ENCODE measurements around the gene ZNF239.
A peak's percentile ranks its signal among the peaks of the same experiment; 100 is the strongest.
"Not testable (repeated sequence)": the region's sequence is repeated elsewhere in the genome, so short reads cannot be mapped to it uniquely, and the experiment has no call there.

The ZNF239 gene

DNA sequence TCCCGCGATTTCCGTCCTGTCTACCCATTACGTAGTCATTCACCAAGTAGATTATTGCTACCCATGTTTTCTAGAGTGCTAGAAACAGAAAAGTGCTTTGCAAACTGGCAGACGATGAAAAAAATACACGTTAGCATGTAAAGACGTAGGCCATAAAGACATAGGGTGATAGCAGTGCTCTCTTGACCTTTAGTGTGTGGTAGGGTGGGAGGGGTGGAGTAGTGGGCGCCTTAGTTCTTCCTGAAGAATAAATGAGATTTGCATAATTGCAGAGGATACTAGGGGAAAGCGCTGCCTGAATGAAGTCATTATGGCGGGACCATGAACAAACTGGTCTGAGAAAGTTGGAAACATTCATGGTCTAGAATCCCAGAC, 32.8 kb upstream of the ZNF239 start:
- Histone ChIP-seq H3K4me3 (ENCODE audit: low read length) (peak overlapping the region; percentile 70), H3K27me3 (replicated peaks; ENCODE audit: insufficient read depth, low read length) (no peaks in the 10 kb centered on the region), H2AFZ (ENCODE audit: low read length) (peak overlapping the region; percentile 89; the same call in 1 of the 2 replicates), H3K36me3 (replicated peaks; ENCODE audit: insufficient read depth, low read length) (no peaks in the 10 kb centered on the region), H3K9me2 (replicated peaks; ENCODE audit: insufficient read depth, low read length) (no peaks in the 10 kb centered on the region), H3F3A (ENCODE audit: insufficient read depth, low read length) (no peaks in the 10 kb centered on the region), H3K9me3 (replicated peaks; ENCODE audit: insufficient read depth, low read length) (no peaks in the 10 kb centered on the region), H3K4me1 (ENCODE audit: low read length) (peaks cover 9% of the 10 kb centered on the region; the same call in 1 of the 2 replicates), H3K9ac (ENCODE audit: low read length) (no peak overlapping the region), H3K27ac (ENCODE audit: low read length) (no peak overlapping the region), H4K20me1 (ENCODE audit: insufficient read depth, low read length) (no peaks in the 10 kb centered on the region), H3K4me2 (ENCODE audit: low read depth, low read length) (peak overlapping the region; percentile 78), H3K79me2 (ENCODE audit: low read length) (no peaks in the 10 kb centered on the region)
- TF ChIP-seq EZH2phosphoT487 (IDR thresholded peaks at IDR 0.05; ENCODE audit: low read length): no peak
- no peak for DNase-seq

GRCh38 chr10:43606323-43607198, 32.1 kb upstream of the ZNF239 start, which contains the start of gene ZNF485:
Gene ZNF485, plus strand, starts transcription at chr10:43606438. Its CDS starts 613 bp downstream, at chr10:43607051.
- Histone ChIP-seq H3K9me3 (replicated peaks; ENCODE audit: insufficient read depth, low read length) (no peaks in the 10 kb centered on the region), H3K4me1 (ENCODE audit: low read length) (peaks cover 9% of the 10 kb centered on the region; the same call in 1 of the 2 replicates), H3K36me3 (replicated peaks; ENCODE audit: insufficient read depth, low read length) (no peaks in the 10 kb centered on the region), H2AFZ (ENCODE audit: low read length) (peak within 1 kb of the TSS; percentile 89), H3F3A (ENCODE audit: insufficient read depth, low read length) (no peaks in the 10 kb centered on the region), H3K79me2 (ENCODE audit: low read length) (no peaks in the 10 kb centered on the region), H3K9ac (ENCODE audit: low read length) (peak within 1 kb of the TSS; percentile 63; the same call in 1 of the 2 replicates), H3K4me3 (ENCODE audit: low read length) (peak within 1 kb of the TSS; percentile 70), H3K9me2 (replicated peaks; ENCODE audit: insufficient read depth, low read length) (no peaks in the 10 kb centered on the region), H4K20me1 (ENCODE audit: insufficient read depth, low read length) (no peaks in the 10 kb centered on the region), H3K4me2 (ENCODE audit: low read depth, low read length) (peak within 1 kb of the TSS; percentile 78), H3K27me3 (replicated peaks; ENCODE audit: insufficient read depth, low read length) (no peaks in the 10 kb centered on the region), H3K27ac (ENCODE audit: low read length) (no peak within 1 kb of the TSS)
- TF ChIP-seq CTCF (IDR thresholded peaks at IDR 0.05; ENCODE audit: low read length): no peak
- peak; percentile 68 for DNase-seq

DNA sequence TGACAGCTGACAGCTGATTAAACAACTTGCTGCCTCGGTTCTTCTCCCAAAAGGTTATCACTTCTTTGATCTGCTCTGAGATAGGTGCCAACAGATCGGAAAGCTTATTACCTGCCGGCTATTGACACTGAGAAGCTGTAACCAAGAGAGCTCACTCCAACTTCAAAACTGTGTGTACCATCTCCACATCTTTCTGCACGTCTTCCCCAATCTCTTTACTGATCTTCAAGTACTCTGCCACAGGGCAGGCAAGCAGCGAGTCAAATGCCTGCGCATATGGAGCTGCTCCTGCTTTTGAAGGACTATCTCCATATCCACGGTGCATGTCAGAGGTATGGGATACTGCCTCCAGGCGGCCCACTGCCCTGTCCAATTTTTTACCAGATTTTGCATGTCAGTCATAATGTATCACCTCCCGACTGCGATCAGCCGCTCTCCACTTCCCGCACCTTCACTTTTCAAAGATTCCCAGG, 31.5 kb upstream of the ZNF239 start:
- H3K36me3 ChIP-seq (replicated peaks; ENCODE audit: insufficient read depth, low read length): no peaks in the 10 kb centered on the region

DNA sequence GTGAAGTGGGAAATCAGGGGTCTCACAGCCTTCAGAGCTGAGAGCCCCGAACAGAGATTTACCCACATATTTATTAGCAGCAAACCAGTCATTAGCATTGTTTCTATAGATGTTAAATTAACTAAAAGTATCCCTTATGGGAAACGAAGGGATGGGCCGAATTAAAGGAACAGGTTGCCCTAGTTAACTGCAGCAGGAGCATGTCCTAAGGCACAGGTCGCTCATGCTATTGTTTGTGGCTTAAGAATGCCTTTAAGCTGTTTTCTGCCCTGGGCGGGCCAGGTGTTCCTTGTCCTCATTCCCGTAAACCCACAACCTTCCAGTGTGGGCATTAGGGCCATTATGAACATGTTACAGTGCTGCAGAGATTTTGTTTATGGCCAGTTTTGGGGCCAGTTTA, 27.2 kb upstream of the ZNF239 start:
- not testable (repeated sequence) for H3K9me2 ChIP-seq (replicated peaks; ENCODE audit: insufficient read depth, low read length); H3K4me1 ChIP-seq (ENCODE audit: low read length); H2AFZ ChIP-seq (ENCODE audit: low read length); H3K4me2 ChIP-seq (ENCODE audit: low read depth, low read length); H3K36me3 ChIP-seq (replicated peaks; ENCODE audit: insufficient read depth, low read length); H3K27me3 ChIP-seq (replicated peaks; ENCODE audit: insufficient read depth, low read length); H3K9me3 ChIP-seq (replicated peaks; ENCODE audit: insufficient read depth, low read length); H4K20me1 ChIP-seq (ENCODE audit: insufficient read depth, low read length); H3K27ac ChIP-seq (ENCODE audit: low read length); H3K79me2 ChIP-seq (ENCODE audit: low read length); H3F3A ChIP-seq (ENCODE audit: insufficient read depth, low read length); H3K4me3 ChIP-seq (ENCODE audit: low read length); DNase-seq; H3K9ac ChIP-seq (ENCODE audit: low read length)

More for the DNA sequence above, 31.5 kb upstream of the ZNF239 start:
- H3F3A ChIP-seq (ENCODE audit: insufficient read depth, low read length): no peaks in the 10 kb centered on the region
- no peaks in the 10 kb centered on the region for H3K27me3 ChIP-seq (replicated peaks; ENCODE audit: insufficient read depth, low read length)
- H3K27ac ChIP-seq (ENCODE audit: low read length): no peak overlapping the region
- H3K4me2 ChIP-seq (ENCODE audit: low read depth, low read length): peak overlapping the region; percentile 78
- no peak overlapping the region; the same call in 1 of the 2 replicates for H3K9ac ChIP-seq (ENCODE audit: low read length)
- H3K9me2 ChIP-seq (replicated peaks; ENCODE audit: insufficient read depth, low read length): no peaks in the 10 kb centered on the region
- H4K20me1 ChIP-seq (ENCODE audit: insufficient read depth, low read length): no peaks in the 10 kb centered on the region
- no peaks in the 10 kb centered on the region for H3K9me3 ChIP-seq (replicated peaks; ENCODE audit: insufficient read depth, low read length)
- peak overlapping the region; percentile 89 for H2AFZ ChIP-seq (ENCODE audit: low read length)
- peaks cover 9% of the 10 kb centered on the region; the same call in 1 of the 2 replicates for H3K4me1 ChIP-seq (ENCODE audit: low read length)
- H3K4me3 ChIP-seq (ENCODE audit: low read length): peak overlapping the region; percentile 70
- TF ChIP-seq EZH2phosphoT487 (IDR thresholded peaks at IDR 0.05; ENCODE audit: low read length): no peak
- TF ChIP-seq EZH2 (optimal IDR thresholded peaks at IDR 0.05; ENCODE audit: low read depth, low read length): no peak
- no peak for TF ChIP-seq CTCF (IDR thresholded peaks at IDR 0.05; ENCODE audit: low read length)
- no peak for DNase-seq
- H3K79me2 ChIP-seq (ENCODE audit: low read length): no peaks in the 10 kb centered on the region
